Tibial nerve (tissue), 4 donors: ENCODE results near the gene WTIP.

Experiments
- EP300 ChIP-seq, 2 donors: sonication (generic); formaldehyde crosslinking; IDR thresholded peaks; one replicate each; pipeline ENCODE4 v1.6.1; 2017; ENCODE audit warnings: antibody characterized with exemption in 2 of 2, mild to moderate bottlenecking in 1 of 2
- POLR2A ChIP-seq, 2 donors: fragments of 450-650 bp; IDR thresholded peaks; one replicate each; pipeline ENCODE4 v1.6.1; 2017; ENCODE audit warnings: antibody characterized with exemption in 2 of 2, mild to moderate bottlenecking in 2 of 2, moderate library complexity in 2 of 2
- TF ChIP-seq, protein P1 (sequence below), 5 experiments: fragments of 200-600 bp in 3 of 5; fragments of 450-650 bp in 2 of 5; sonication (generic) in 3 of 5; IDR thresholded peaks; one replicate each; pipeline ENCODE4 v1.5.1; 2016 to 2019; ENCODE audit warnings: antibody characterized with exemption in 5 of 5, mild to moderate bottlenecking in 3 of 5, moderate library complexity in 2 of 5

DNA sequence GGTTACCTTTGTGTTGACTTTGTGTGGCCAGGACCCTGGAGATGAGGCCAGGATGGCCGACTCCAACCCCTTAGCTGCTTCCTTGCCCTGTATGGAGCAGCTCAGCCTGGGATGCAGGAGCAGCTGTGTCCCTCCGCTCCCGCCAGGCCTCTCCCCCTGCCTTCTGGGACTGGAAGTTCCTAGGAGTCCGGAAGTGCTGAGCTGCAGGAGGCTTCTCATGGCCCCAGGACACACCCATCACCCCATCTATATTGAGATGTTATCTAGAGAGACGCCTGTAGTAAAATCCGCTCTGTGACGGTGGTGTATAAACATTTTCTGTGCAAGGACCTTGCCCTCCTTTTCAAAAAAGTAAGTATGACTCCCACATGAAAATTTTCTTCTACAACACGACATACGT is 27.0 kb downstream of the WTIP start:
- no peak for TF ChIP-seq EP300 (IDR thresholded peaks at IDR 0.05)
- TF ChIP-seq, protein P1, sequence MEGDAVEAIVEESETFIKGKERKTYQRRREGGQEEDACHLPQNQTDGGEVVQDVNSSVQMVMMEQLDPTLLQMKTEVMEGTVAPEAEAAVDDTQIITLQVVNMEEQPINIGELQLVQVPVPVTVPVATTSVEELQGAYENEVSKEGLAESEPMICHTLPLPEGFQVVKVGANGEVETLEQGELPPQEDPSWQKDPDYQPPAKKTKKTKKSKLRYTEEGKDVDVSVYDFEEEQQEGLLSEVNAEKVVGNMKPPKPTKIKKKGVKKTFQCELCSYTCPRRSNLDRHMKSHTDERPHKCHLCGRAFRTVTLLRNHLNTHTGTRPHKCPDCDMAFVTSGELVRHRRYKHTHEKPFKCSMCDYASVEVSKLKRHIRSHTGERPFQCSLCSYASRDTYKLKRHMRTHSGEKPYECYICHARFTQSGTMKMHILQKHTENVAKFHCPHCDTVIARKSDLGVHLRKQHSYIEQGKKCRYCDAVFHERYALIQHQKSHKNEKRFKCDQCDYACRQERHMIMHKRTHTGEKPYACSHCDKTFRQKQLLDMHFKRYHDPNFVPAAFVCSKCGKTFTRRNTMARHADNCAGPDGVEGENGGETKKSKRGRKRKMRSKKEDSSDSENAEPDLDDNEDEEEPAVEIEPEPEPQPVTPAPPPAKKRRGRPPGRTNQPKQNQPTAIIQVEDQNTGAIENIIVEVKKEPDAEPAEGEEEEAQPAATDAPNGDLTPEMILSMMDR (IDR thresholded peaks at IDR 0.05): no peak
- TF ChIP-seq POLR2A (IDR thresholded peaks at IDR 0.05): no peak
